Kidney glomerular epithelial cell (primary cell): ENCODE results near the gene CGNL1.

Source experiments
- DNase-seq: peaks from one replicate; lab custom pipeline; 2025; lab: John Stamatoyannopoulos, UW

CGNL1 gene

DNA sequence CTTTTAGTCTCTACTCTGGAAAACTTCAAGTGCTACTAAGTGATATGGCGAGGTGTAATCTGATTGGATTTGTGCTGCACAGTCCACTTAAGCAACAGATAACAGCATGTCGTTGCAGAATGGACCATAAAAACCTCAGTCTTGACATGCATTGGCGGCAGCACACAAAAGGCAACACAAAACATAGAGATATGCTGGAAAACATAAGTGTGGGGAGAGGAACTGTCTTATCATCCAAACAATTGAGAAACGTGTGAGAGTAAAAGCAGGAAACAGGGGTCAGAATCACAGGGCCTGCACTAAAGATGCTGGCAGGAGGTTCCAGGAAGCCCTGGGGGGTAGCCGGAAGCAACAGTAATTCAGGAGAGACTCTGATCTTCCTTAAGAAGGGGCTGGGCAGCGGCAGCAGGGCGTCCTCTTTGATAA lies 82.1 kb downstream of the CGNL1 start:
- DNase-seq, result no peak

DNA sequence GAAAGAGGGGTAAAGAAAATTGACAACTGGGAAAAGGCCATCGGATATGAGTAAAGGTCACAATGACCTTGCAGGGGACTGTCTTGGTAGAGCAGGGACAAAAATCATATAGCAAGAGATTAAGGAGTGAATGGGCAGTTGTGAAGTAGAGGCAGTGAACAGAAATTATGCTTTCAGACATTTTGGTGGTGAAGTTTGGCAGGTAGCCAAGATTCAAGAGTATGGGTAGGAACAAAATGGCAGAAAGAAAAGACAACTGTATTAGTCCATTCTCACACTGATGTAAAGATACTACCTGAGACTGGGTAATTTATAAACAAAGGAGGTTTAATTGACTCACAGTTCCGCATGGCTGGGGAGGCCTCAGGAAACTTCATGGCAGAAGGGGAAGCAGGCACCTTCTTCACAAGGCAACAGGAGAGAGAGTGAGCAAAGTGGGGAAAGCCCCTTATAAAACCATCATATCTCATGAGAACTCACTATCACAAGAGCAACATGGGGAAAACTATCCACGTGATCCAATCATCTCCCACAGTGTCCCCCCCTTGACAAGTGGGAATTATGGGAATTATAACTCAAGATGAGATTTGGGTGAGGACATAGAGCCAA lies 84.0 kb downstream of the CGNL1 start:
- no peak for DNase-seq

DNA sequence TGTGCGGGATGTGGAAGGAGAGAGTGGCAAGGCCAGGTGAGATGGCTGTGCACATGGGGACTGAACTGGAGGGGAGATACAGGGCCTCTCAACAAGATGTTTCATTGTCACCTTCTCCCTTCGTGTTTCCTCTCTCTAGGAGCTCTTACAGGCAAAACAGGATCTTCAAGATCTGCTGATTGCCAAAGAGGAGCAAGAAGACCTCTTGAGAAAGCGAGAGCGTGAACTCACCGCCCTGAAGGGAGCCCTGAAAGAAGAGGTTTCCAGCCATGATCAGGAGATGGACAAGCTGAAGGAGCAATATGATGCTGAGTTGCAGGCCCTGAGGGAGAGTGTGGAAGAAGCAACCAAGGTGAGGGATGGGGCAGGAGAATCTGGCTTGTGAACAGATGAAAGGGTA lies 85.2 kb downstream of the CGNL1 start:
- DNase-seq, result no peak

DNA sequence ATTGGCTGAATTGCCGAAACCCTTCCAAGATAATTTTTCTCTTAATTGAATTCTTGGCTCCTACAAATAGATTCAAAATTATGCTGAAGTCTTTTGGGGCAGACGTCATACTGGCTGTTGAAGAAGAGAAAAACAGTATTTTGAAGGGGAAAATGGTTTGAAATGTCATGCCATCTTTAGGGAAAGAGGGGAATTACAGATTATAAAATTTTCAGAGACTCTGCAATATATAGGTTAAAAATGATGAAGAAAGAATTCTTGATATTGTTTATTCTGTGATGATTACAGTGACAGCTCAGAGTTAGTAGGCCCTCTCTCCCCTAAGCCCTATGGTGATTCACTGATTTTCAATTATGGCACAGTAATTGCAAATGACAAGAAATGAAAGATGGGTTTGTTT lies 86.1 kb downstream of the CGNL1 start:
- DNase-seq, result no peak

DNA sequence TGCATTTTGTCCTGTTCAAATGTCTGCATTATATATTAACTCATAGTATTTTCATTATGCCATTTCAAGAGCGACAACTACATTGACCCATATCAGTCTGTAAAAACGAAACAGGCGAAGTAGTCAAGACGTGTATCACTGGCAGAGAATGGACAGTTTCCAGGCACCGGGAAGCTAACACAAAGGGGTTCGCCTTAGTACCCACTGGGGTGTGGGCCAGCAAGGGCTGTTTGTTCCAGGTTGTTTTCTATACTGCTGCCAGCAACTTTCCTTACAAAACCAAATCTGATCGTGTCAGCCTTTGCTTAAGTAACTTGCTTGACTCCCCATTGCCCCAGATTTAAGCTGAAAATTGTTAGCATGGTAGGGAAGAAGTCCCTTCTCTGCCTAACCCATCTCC lies 87.1 kb downstream of the CGNL1 start:
- no peak for DNase-seq

DNA sequence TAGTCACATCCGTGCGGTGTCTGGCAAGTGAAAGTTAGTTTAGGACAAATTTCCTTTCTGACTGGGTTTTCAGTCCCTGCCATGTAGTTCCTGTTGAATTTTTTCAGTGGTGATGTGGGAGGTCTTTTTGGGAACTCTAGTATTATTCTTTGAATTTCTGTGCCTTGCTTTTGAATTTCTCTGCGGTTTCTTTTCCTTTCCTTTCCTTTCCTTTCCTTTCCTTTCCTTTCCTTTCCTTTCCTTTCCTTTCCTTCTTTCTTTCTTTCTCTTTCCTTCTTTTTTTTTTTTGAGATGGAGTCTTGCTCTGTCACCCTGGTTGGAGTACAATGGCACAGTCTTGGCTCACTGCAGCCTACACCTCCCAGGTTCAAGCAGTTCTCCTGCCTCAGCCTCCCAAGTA lies 88.2 kb downstream of the CGNL1 start:
- no peak for DNase-seq

DNA sequence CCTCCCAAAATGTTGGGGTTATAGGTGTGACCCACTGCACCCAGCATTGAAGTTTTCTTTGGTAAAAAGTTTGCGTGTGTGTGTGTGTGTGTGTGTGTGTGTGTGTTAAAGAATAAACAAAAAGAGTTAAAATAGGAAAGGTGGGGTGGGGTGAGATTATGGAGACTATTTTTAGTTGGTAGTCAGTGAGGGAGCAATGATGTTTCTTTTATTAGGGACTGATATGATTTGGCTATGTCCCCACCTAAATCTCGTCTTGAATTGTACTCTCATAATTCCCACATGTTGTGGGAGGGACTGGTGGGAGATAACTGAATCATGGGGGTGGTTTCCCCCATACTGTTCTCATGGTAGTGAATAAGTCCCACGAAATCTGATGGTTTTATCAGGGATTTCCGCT lies 92.2 kb downstream of the CGNL1 start:
- no peak for DNase-seq

DNA sequence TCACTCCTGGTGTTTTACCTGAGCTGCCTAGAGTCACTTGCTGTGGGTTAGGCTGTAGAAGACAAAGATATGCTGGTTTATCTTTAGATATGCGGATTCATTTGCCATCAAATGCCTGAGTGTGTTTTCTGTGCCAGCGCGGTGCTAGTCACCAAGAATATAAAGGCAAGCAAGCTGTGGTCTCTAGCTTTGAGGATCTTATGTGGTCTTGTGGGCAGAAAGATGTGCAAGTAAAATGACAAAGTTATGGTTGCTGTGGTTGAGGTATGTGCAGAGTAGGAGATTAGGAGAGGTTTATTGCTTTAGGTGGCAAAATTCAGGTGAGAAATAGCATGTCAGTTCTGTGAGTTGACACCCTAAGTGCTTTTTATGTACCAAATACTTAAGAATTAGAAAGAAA lies 94.2 kb downstream of the CGNL1 start:
- no peak for DNase-seq

DNA sequence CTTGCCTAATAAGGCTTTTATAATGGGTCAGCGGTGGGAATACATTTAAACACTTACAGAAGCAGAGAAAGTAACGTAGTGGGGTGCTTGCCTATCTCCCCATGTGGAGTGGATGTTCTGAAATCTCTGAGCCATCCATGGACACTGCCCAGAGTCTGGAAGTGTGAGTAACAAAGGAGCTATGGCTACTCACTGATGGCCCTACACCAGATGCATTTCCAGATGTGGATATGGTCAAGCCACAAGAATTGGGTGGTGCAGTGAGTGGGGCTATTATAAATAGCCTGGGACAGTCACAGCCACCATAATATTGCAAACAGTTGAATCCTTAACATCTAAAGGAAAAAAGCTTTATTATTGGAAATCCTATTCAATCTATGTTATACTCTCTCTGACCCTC lies 96.6 kb downstream of the CGNL1 start:
- no peak for DNase-seq

DNA sequence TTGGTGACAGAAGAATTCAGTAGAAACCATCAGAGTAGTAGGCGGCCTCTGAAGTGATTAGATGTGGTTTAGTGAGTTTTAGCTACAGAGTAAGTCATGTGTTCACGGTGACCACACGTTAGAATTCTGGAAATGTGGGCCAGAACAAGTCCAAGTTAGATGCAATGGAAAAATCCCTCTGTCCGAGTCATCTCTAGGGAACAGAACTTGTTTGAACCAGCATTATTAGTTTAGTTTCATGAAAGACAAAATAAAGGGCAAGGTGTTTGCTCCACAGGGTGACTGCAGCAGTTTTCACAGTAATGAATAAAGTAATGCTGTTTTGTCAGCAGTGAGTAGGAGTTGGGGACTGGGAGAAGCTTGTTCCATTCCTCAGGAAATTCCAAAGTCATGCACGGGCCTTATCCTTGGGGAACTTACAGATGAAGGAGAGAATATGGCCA lies 100.2 kb downstream of the CGNL1 start:
- peak; percentile 78 for DNase-seq

DNA sequence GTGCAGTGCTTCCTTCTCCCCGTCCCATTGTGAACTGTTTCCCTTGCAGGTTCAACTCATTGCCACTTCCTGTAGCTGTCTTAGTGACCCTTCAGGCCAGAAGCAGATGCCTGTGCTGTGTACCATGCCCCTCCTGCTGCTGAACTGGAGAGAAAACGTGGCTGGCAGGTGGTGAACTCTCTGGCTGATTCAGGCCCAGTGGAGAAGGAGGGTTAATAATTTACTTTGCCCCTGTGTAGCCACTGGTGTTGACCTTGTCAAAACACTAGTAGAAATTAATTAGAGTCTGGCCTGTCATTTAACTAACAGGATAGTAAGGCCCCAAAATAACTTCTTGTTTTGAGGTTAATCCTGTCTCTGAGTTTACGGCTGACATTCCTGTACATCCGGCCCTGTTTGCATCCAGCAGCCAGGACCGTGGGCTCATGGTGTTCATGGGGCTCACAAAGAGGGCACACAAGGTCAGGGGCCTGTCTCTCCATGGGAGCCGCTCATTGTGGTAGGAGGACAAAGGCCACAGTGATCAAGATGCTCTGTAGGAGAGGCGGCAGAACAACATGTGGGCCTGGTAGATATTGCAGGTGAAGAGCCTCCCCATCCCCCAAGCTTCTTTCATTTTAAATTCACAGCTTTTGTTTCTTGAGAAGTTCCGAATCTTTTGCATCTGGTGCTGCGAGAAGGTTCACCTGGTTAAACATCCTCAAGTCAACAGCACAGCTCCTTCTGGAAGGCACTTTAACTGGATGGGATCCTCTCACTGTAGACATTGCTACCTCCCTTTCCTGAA lies 101.6 kb downstream of the CGNL1 start:
- peak; percentile 89 for DNase-seq

DNA sequence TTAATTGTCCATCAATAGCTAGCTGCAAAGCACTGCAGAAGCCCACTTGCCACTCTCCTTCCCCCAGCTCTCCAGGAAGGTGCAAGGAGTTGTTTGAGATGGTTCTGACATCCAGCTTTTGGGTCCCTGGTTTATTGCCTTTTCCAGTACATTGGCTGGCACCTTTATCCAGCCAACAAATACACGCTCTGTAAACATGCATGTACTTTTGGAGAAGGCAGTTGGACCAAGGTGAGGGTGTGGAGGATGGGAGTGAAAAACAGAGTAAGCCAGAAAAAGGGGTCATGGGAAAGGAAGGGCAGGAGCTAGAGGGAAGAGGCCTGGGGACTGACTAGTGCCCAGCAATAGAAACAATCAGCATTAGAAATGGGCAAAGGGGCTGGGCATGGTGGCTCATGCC lies 102.7 kb downstream of the CGNL1 start:
- DNase-seq, result no peak

DNA sequence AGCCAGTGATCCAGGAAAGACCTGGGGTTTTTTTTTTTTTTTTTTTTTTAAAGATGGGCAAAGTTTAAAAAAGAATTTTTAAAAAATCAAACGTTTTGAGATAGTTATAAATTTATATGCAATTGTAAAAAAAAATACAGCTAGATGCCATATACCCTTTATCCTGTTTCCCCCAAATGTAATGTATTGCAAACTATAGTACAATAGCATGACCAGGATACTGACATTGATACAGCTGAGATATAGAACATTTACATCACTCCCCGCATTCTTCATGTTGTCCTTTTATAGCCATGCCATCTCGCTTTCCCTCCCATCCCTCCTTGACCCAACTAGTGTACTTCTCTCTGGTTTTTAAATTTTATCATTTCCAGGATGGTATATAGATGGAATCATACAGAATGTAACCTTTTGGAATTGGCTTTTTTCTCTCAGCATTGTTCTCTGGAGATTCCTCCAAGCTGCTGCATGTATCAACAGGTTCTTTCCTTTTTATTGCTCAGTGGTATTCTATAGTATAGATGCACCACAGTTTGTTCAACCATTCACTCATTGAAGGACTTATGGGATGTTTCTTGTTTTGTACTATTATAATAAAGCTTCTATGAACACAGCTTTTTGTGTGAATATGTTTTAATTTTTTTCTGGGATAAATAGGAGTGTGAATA lies 104.9 kb downstream of the CGNL1 start:
- DNase-seq, result no peak

DNA sequence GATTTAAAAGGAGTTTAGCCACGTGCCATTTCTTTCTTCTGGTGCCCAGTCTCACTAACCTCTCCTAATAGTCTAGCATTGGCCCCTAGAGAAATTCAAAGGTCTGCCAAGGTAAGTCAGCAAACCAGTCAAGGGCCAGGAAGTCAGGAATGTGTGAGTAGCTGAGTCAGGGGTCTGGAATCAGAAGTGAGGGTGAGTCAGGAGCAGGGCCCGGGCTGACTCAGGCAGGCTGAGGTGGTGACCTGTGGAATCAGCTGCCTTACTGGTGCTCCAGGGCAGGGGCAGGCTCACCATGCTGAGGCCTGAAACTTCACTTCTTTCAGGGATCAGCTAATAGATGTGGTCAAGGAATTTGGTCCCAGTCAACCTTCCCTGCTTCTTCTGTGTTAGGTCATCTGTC lies 109.6 kb downstream of the CGNL1 start:
- DNase-seq, result peak; percentile 98

DNA sequence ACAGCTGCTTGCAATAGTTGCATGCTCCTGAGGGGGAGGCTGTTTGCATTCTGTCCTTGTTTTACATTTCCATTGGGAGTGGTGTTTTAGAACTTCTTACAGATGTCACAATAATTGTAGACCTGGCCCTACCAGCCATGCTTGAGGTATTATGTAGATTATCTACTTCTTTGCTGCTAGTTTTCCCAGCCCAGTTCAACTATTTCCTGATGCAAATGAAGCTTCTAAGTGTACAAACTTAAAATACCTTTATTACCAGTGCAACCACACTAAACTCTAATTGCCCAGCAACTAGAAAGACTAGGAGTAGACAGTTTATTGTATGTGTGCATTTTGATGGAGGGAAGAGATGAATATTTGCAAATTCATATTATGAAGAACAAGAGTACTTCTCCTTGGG lies 110.5 kb downstream of the CGNL1 start:
- DNase-seq, result no peak

DNA sequence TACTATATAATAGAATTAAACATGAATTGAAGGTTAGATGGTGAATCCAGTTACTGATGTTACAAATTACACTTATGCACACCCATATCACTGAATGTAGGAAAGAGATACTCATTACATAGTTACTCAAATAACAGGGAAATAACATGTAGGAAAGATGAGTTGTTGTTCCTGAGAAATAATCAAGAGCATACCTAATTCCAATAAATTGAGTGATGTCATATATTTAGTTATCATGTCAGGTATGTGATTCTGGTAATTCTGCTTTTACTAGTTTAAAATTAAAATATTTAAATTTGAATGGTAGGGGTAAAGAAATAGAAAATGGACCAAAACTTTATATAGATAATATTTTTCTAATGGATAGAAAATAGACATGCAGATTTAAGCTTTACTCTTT lies 112.8 kb downstream of the CGNL1 start:
- DNase-seq, result no peak

DNA sequence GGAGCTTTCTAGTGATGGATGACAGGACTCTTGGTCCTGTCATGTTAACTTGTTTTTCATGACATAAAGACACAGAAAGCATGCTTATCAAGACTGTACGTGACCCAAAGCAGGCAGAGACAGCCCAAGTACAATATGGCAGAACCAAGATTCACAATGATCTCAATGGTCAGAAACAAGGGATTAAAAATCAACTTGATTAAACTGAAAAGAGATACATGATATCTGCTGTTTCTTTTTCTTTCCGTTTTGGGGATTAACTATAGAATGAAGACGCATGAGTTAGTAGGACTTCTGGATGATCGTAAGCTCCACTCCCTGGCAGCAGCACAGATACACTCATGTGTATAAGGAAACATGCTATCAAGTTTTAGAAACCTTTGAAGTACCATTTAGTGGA lies 117.0 kb downstream of the CGNL1 start:
- DNase-seq, result no peak

DNA sequence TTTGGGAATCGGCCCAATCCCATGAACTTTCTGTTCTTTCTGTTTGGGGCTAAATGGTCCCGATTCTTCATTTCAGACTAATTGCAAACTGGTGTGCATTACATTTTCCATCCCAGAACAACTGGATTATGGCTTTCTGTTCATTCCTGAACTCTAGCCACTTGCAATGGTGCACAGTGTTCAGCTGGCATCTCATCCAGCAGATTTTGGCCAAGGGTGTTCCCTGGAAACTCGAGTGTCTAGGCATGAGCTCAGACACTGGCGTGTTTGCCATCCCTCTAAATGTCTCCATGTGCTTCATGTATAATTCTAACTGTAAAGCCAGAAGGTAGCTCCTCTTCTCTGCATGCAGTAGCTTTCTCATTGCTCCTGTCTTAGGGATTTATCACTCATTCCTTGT lies 118.3 kb downstream of the CGNL1 start:
- DNase-seq, result no peak

DNA sequence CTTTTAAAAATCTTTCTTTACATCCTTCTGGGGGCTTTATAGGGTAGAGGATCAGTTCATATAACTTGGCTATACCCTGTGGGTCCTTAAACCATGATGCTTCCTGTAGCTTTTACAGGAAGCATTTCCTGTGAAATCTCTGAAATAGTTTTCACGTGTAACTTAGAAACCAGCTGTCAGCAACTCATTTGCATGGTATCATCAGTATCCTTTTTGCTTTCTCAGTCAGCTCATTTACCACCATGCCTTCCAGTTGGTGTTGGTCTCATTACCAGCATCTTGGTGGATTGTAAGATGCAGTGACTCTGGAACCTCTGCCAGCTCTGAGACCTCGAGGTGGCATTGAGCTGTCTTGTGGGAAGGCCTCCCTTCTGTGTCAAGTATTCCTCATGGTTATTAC lies 118.7 kb downstream of the CGNL1 start:
- no peak for DNase-seq

DNA sequence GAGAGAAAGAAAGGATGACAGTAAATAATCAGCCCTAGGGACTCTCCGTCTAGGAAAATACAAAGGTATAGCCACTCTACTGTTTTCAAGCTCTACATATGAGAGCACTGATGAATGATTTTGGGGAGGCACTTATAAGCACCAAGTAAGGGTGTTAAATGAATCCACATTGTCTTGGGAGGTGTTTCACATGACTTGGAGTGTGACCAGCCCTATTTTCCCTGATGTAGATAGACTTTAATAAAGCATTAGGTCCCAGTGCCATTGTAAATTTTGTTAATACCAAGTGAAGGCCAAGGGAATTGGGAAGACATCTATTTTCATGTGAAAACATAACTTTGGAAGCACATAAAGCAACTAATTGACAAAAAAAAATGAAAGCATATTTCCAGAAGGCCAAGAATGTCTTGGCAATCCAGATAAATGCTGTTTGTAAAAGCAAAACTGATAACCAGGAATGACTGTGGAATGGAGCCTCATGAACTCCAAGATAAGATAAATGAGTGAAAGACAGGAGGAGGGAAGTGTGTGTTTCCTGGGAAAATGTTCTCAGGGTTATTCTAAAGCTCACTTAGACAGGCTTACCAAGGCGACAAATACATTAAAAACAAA lies 119.4 kb downstream of the CGNL1 start:
- no peak for DNase-seq

DNA sequence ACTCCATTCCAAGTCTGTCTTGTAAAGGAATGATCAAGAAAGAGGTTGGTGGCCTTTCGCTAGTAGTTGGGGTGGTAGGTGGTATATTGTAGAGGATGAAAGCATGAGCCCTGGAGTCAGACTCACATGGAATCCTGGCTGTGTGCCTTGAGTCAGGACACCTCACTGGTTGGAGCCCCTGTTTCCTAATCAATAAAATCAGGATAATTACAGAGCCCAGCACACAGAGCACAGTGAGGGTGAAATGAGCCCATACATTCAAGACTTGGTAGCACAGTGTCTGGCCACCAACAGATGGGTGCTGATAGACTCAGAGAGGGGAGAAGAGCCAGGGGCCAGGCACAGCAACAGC lies 120.3 kb downstream of the CGNL1 start:
- no peak for DNase-seq

DNA sequence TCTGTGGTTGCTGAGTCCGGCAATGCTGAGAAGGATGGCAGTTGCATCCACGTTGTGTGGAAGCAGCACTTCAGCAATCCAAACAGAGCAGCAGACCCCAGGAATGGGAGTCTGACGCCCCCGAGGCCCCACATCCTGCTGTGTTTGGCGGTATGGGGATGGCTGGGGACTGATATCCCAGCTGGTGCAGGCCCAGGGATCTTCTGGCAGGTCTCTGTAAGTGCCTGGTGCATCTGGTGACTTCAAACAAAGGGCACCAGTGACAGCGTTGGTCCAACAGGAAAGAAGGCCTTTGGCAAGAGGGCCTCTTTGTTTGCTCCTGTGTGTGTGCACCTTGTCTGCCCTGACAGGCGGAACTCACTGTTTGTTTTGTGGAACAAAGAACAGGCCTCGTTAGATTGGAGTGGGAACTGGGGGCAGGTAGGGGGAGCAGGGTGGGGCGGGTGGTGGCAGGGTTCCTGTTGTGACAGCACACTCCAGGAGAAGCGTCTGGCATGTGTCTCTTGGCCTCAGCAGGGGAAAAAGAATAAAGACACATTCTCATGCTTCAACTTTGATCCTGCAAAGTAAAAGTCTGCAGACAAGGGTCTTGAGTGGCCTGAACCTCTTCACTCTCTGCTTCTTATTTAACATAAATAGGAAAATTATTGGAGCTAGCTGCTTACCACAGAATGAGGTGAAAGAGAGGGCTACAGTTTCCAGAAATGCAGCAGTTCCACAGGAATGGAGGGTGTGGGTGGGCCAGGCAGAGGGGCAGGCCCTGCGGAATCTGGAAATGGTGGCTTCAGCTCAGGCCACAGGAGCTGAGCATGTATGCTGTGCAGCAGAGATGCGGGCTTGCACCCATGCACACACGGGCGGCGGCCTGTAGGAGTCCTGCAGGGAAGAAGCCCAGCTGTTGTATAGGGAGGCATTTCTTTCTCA lies 120.9 kb downstream of the CGNL1 start:
- no peak for DNase-seq
